AG08395 (cell line): ENCODE results near the gene PM20D1.
A peak's percentile ranks its signal among the peaks of the same experiment; 100 is the strongest.
"Not testable (repeated sequence)": the region's sequence is repeated elsewhere in the genome, so short reads cannot be mapped to it uniquely, and the experiment has no call there.

ENCODE experiments used
- DNase-seq: peaks from one replicate; pipeline ENCODE4 v3.0.0; 2012; ENCODE audit warnings: mixed read lengths, low spot score

PM20D1 gene

GRCh38 chr1:205849619-205850355, at the start of gene PM20D1:
Gene PM20D1 (minus strand): TSS chr1:205850132. CDS start chr1:205850072, 60 bp downstream.
- DNase-seq, result peak; percentile 87

GRCh38 chr1:205896351-205896750, 46.4 kb upstream of the PM20D1 start:
- no peak for DNase-seq

- DNase-seq, result not testable (repeated sequence)
Observed at GRCh38 chr1:205894119-205894518, 44.2 kb upstream of the PM20D1 start.

GRCh38 chr1:205892175-205892574, 42.2 kb upstream of the PM20D1 start:
- DNase-seq, result not testable (repeated sequence)

GRCh38 chr1:205891481-205891880, 41.5 kb upstream of the PM20D1 start:
- DNase-seq, result not testable (repeated sequence)

- not testable (repeated sequence) for DNase-seq
Observed at GRCh38 chr1:205890631-205891030, 40.7 kb upstream of the PM20D1 start.

GRCh38 chr1:205889706-205890105, 39.8 kb upstream of the PM20D1 start:
- peak; percentile 69 for DNase-seq

GRCh38 chr1:205889006-205889405, 39.1 kb upstream of the PM20D1 start:
- not testable (repeated sequence) for DNase-seq

- DNase-seq, result no peak
Observed at GRCh38 chr1:205883792-205884191, 33.9 kb upstream of the PM20D1 start.

GRCh38 chr1:205880923-205881322, 31.0 kb upstream of the PM20D1 start:
- no peak for DNase-seq

GRCh38 chr1:205879974-205880373, 30.0 kb upstream of the PM20D1 start:
- DNase-seq, result no peak

GRCh38 chr1:205878026-205878425, 28.1 kb upstream of the PM20D1 start:
- no peak for DNase-seq

GRCh38 chr1:205873148-205873547, 23.2 kb upstream of the PM20D1 start:
- DNase-seq, result not testable (repeated sequence)

- no peak for DNase-seq
Observed at GRCh38 chr1:205870236-205870635, 20.3 kb upstream of the PM20D1 start.

GRCh38 chr1:205861540-205861939, 11.6 kb upstream of the PM20D1 start:
- DNase-seq, result no peak

GRCh38 chr1:205858141-205858961, 8.4 kb upstream of the PM20D1 start:
- DNase-seq, result no peak

GRCh38 chr1:205857501-205857900, 7.6 kb upstream of the PM20D1 start:
- not testable (repeated sequence) for DNase-seq

- no peak for DNase-seq
Observed at GRCh38 chr1:205856433-205856832, 6.5 kb upstream of the PM20D1 start.

GRCh38 chr1:205852969-205853368, 3.0 kb upstream of the PM20D1 start:
- DNase-seq, result no peak

GRCh38 chr1:205851993-205852392, 2.1 kb upstream of the PM20D1 start:
- DNase-seq, result no peak

- DNase-seq, result no peak
Observed at GRCh38 chr1:205843036-205843859, 6.7 kb downstream of the PM20D1 start.

GRCh38 chr1:205842229-205842628, 7.7 kb downstream of the PM20D1 start:
- no peak for DNase-seq
